CD4-positive, alpha-beta T cell (primary cell): Measurements from ENCODE around the gene PPP6R3. TPM values are rescaled to one million over a fixed set of nuclear protein-coding genes. Genes with fewer than 3 reads are reported as not detected.

Experiments used
- ATAC-seq: fragments of 200-7000 bp; cut with Tn5 transposase; one replicate; pipeline ENCODE4 v1.10.0; 2022; ENCODE audit warnings: mild to moderate bottlenecking; ENCODE audit not compliant: poor library complexity
- CTCF ChIA-PET: fragments of 350-600 bp; sonication (Branson Sonifier 250); formaldehyde crosslinking; loops from one replicate; lab custom pipeline; 2021; ENCODE audit warnings: antibody characterized with exemption, inconsistent platforms; lab: Charles Lee
- POLR2A ChIA-PET: fragments of 350-600 bp; sonication (Branson Sonifier 250); formaldehyde crosslinking; loops from one replicate; lab custom pipeline; 2021; ENCODE audit warnings: antibody characterized with exemption, inconsistent platforms; lab: Charles Lee
- DNase-seq, 14 experiments: peaks; one replicate each; pipeline ENCODE4 v3.0.0-alpha.2; 2013 to 2020; ENCODE audit warnings: mixed read lengths in 2 of 14
- H3K27ac ChIP-seq, 2 donors: one replicate each; pipeline versions ENCODE4 v1.5.1 to v1.7.0; 2013; ENCODE audit warnings: low read length in 2 of 2, low read depth in 1 of 2, mild to moderate bottlenecking in 1 of 2
- H3K27me3 ChIP-seq, 2 experiments: 1 replicate in 1 of 2; 2 replicates in 1 of 2; pipeline versions ENCODE4 v1.6.1 to v1.7.0; 2013; ENCODE audit warnings: low read length in 2 of 2, control low read depth in 1 of 2, mild to moderate bottlenecking in 1 of 2, moderate library complexity in 1 of 2; ENCODE audit not compliant: insufficient read depth in 2 of 2, control insufficient read depth in 1 of 2
- H3K36me3 ChIP-seq: one replicate; pipeline ENCODE4 v1.6.1; 2013; ENCODE audit warnings: low read length, control low read depth; ENCODE audit not compliant: insufficient read depth
- H3K4me1 ChIP-seq: one replicate; pipeline ENCODE4 v1.6.1; 2013; ENCODE audit warnings: low read length, control low read depth; ENCODE audit not compliant: insufficient read depth
- H3K4me3 ChIP-seq: one replicate; pipeline ENCODE4 v1.5.1; 2013; ENCODE audit warnings: mild to moderate bottlenecking, low read length, moderate library complexity
- H3K9me3 ChIP-seq, 2 experiments: 1 replicate in 1 of 2; 2 replicates in 1 of 2; pipeline versions ENCODE4 v1.6.1 to v1.7.0; 2013; ENCODE audit warnings: low read length in 2 of 2, mild to moderate bottlenecking in 2 of 2, control low read depth in 1 of 2, moderate library complexity in 1 of 2; ENCODE audit not compliant: control insufficient read depth in 1 of 2, insufficient read depth in 1 of 2
- H3K27ac Mint-ChIP-seq: one replicate; pipeline ENCODE4 v1.8.0; 2020; ENCODE audit warnings: mixed read lengths
- H3K27me3 Mint-ChIP-seq: one replicate; pipeline ENCODE4 v1.8.0; 2021; ENCODE audit warnings: mixed read lengths
- H3K36me3 Mint-ChIP-seq: one replicate; pipeline ENCODE4 v1.8.0; 2021; ENCODE audit warnings: low read depth, mixed read lengths
- H3K4me1 Mint-ChIP-seq: one replicate; pipeline ENCODE4 v1.8.0; 2021; ENCODE audit warnings: low read depth, mixed read lengths
- H3K4me3 Mint-ChIP-seq: one replicate; pipeline ENCODE4 v1.8.0; 2020; ENCODE audit warnings: mild to moderate bottlenecking, mixed read lengths
- H3K9me3 Mint-ChIP-seq: one replicate; pipeline ENCODE4 v1.8.0; 2020; ENCODE audit warnings: mixed read lengths
- intact Hi-C, 2 experiments: fragments of 100-400 bp; cut with DNase I in 1 of 2; cut with micrococcal nuclease in 1 of 2; formaldehyde crosslinking; loops; one replicate each; pipeline versions ENCODE4 v1.15.1 to v1.9.0; 2023 to 2025; cut with DNase I, micrococcal nuclease
- total RNA-seq, 174 experiments: library from RNA in 2 of 174; stranded (reverse) in 2 of 174; gene quantifications; one replicate each; pipeline ENCODE4 v1.2.3 and lab custom pipeline; 2021 to 2026
- TF ChIP-seq, protein P1 (sequence below): fragments of 200-600 bp; IDR thresholded peaks from one replicate; pipeline ENCODE4 v1.8.0; 2022; ENCODE audit warnings: antibody characterized with exemption, mild to moderate bottlenecking

PPP6R3 gene
- total RNA-seq, 2 experiments from 2014 or later = 108 to 109 TPM

DNA sequence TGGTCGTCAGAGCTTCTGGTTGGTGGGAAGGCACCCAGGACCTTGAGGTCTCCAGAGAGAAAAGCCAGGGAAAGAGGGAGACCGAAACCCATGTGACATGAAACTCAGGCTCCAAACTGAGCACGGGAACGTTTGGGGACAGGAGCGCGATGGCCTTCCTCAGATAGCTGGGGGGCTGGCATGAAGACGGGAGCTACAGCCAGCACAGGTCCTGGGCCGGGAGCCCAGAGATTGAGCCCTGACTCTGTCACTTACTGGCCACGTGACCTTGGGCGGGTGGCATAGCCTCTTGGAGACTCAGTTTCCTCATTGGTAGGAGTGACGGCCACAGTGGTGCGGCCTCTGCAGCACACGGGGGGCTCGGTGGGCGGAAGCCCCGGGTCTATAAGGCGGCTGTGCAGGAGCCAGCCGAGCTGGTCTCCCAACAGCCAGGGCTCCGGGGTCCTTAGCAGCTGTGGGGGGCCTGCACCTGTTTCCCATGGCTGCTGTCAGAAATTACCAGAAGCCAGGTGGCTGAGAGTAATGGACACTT lies 36.4 kb upstream of the PPP6R3 start:
- CTCF ChIA-PET = no interaction called here
- Histone ChIP-seq H3K4me1 (no peaks in the 10 kb centered on the region), H3K9me3 (peaks cover 2 to 9% of the 10 kb centered on the region in 2 experiments), H3K36me3 (no peaks in the 10 kb centered on the region), H3K27me3 (no peaks in the 10 kb centered on the region), H3K27ac (no peak overlapping the region), H3K4me3 (no peak overlapping the region)
- Mint-ChIP-seq H3K4me3 (no peak overlapping the region), H3K36me3 (no peaks in the 10 kb centered on the region), H3K27me3 (no peaks in the 10 kb centered on the region), H3K27ac (no peak overlapping the region), H3K9me3 (no peaks in the 10 kb centered on the region), H3K4me1 (no peaks in the 10 kb centered on the region)
- POLR2A ChIA-PET = no interaction called here
- intact Hi-C loops = no loop called here
- no peak for ATAC-seq
- no peak for DNase-seq
- TF ChIP-seq, protein P1, sequence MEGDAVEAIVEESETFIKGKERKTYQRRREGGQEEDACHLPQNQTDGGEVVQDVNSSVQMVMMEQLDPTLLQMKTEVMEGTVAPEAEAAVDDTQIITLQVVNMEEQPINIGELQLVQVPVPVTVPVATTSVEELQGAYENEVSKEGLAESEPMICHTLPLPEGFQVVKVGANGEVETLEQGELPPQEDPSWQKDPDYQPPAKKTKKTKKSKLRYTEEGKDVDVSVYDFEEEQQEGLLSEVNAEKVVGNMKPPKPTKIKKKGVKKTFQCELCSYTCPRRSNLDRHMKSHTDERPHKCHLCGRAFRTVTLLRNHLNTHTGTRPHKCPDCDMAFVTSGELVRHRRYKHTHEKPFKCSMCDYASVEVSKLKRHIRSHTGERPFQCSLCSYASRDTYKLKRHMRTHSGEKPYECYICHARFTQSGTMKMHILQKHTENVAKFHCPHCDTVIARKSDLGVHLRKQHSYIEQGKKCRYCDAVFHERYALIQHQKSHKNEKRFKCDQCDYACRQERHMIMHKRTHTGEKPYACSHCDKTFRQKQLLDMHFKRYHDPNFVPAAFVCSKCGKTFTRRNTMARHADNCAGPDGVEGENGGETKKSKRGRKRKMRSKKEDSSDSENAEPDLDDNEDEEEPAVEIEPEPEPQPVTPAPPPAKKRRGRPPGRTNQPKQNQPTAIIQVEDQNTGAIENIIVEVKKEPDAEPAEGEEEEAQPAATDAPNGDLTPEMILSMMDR = no peak

DNA sequence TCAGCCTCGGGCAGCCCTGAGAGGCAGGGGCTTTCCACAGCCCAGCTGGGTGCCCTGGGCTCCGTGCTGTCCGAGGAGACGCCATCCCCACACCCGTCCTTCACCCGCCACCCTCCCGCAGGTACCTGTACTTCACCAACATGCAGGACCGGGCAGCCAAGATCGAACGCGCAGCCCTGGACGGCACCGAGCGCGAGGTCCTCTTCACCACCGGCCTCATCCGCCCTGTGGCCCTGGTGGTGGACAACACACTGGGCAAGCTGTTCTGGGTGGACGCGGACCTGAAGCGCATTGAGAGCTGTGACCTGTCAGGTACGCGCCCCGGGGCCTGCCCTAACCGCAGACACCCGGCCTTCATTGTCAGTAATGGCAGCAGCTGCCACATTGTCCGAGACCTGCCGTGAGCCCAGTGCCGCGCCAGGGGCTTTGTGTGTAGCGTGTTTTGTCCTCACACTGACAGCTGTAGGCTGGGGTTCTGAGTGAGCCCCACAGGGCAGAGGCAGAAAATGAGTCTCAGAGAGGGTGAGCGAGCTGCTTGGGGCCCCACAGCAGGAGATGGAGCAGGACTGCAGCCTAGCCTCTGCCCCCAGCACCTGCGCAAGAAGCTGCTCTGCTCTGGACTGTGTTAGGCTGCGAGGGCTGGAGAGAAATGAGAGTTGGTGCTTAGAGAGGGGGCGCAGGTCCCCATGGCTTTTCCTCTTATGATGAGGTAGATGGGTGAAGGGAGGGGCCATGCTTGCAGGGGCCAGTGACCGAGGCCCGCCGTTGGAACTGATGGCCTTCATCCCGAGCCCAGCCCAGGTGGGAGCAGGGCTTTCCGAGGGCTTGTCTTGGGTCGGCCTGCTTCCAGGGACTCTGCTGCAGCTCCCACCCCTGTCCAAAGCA lies 35.3 kb upstream of the PPP6R3 start:
- H3K4me3 ChIP-seq = no peak overlapping the region
- H3K9me3 ChIP-seq = peaks cover 12 to 19% of the 10 kb centered on the region in 2 experiments
- no peaks in the 10 kb centered on the region for H3K4me1 Mint-ChIP-seq
- peaks cover 3% of the 10 kb centered on the region for H3K9me3 Mint-ChIP-seq
- no peak overlapping the region for H3K4me3 Mint-ChIP-seq
- H3K36me3 ChIP-seq = no peaks in the 10 kb centered on the region
- H3K27ac ChIP-seq = no peak overlapping the region
- CTCF ChIA-PET = no interaction called here
- DNase-seq (no peak), ATAC-seq (no peak)
- TF ChIP-seq, protein P1 = no peak
- H3K4me1 ChIP-seq = no peaks in the 10 kb centered on the region
- peaks cover 8% of the 10 kb centered on the region for H3K36me3 Mint-ChIP-seq
- no peaks in the 10 kb centered on the region for H3K27me3 Mint-ChIP-seq
- H3K27ac Mint-ChIP-seq = no peak overlapping the region
- intact Hi-C loops = no loop called here
- H3K27me3 ChIP-seq = no peaks in the 10 kb centered on the region
- POLR2A ChIA-PET = no interaction called here

DNA sequence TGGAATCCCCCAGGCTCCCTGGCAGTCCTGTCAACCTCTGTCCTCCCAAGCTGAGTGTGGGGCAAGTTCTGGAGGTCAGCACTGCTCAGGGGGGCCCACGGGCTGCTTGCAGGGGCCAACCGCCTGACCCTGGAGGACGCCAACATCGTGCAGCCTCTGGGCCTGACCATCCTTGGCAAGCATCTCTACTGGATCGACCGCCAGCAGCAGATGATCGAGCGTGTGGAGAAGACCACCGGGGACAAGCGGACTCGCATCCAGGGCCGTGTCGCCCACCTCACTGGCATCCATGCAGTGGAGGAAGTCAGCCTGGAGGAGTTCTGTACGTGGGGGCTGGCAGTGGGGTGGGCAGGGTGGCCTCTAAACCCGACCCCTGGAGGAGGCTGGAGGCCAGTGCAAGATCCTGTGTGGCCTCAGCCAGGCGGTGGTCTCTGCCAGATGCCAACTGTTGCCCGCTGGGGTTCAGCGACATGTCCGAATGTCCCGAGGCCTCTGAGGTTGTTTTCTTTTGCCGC lies 34.6 kb upstream of the PPP6R3 start:
- Histone ChIP-seq H3K4me1 (no peaks in the 10 kb centered on the region), H3K27me3 (no peaks in the 10 kb centered on the region), H3K9me3 (peaks cover 12 to 21% of the 10 kb centered on the region in 2 experiments), H3K4me3 (no peak overlapping the region), H3K36me3 (no peaks in the 10 kb centered on the region), H3K27ac (no peak overlapping the region)
- no peak for DNase-seq
- ChIA-PET POLR2A (no interaction called here), CTCF (no interaction called here)
- TF ChIP-seq, protein P1 = no peak
- intact Hi-C loops = no loop called here
- peaks cover 3% of the 10 kb centered on the region for H3K9me3 Mint-ChIP-seq
- H3K4me1 Mint-ChIP-seq = no peaks in the 10 kb centered on the region
- H3K27ac Mint-ChIP-seq = no peak overlapping the region
- ATAC-seq = no peak
- no peak overlapping the region for H3K4me3 Mint-ChIP-seq
- H3K36me3 Mint-ChIP-seq = peaks cover 14% of the 10 kb centered on the region
- H3K27me3 Mint-ChIP-seq = no peaks in the 10 kb centered on the region
